RWPE2 (cell line): ENCODE results near the gene CUL7.
"Not testable (repeated sequence)": the region's sequence is repeated elsewhere in the genome, so short reads cannot be mapped to it uniquely, and the experiment has no call there.

ENCODE experiments used
- ATAC-seq: fragments of 200-7000 bp; cut with Tn5 transposase; 3 replicates; pipeline ENCODE4 v1.9.1; 2021; ENCODE audit warnings: low read depth
- DNase-seq: peaks from one replicate; pipeline ENCODE4 v3.0.0-alpha.2; 2020; ENCODE audit warnings: low spot score
- H3K27ac ChIP-seq: fragments of 450-650 bp; 2 replicates; pipeline ENCODE4 v1.5.1; 2017; ENCODE audit warnings: mild to moderate bottlenecking; ENCODE audit not compliant: poor library complexity, severe bottlenecking
- H3K27me3 ChIP-seq: fragments of 250-450 bp; sonication (Bioruptor Pico); 2 replicates; pipeline ENCODE4 v1.5.1; 2021; ENCODE audit warnings: mild to moderate bottlenecking, moderate library complexity; ENCODE audit not compliant: insufficient read depth, poor library complexity, severe bottlenecking
- H3K36me3 ChIP-seq: fragments of 250-450 bp; sonication (Bioruptor Pico); 2 replicates; pipeline ENCODE4 v1.5.1; 2020; ENCODE audit warnings: low read depth, mild to moderate bottlenecking, moderate library complexity
- H3K4me1 ChIP-seq: fragments of 250-450 bp; sonication (Bioruptor Pico); 2 replicates; pipeline ENCODE4 v1.5.1; 2021; ENCODE audit warnings: mild to moderate bottlenecking, moderate library complexity; ENCODE audit not compliant: insufficient read depth, poor library complexity, severe bottlenecking
- H3K4me3 ChIP-seq: fragments of 250-450 bp; sonication (Bioruptor Pico); 2 replicates; pipeline ENCODE4 v1.5.1; 2021; ENCODE audit warnings: mild to moderate bottlenecking, moderate library complexity; ENCODE audit not compliant: severe bottlenecking
- H3K9me3 ChIP-seq: fragments of 250-450 bp; sonication (Bioruptor Pico); 2 replicates; pipeline ENCODE4 v1.5.1; 2021; ENCODE audit warnings: mild to moderate bottlenecking, moderate library complexity; ENCODE audit not compliant: severe bottlenecking
- TF ChIP-seq, protein P1 (sequence below): fragments of 450-650 bp; IDR thresholded peaks from one replicate; pipeline ENCODE4 v1.5.1; 2017; ENCODE audit warnings: mild to moderate bottlenecking, moderate library complexity; ENCODE audit not compliant: poor library complexity, severe bottlenecking

Gene CUL7

DNA sequence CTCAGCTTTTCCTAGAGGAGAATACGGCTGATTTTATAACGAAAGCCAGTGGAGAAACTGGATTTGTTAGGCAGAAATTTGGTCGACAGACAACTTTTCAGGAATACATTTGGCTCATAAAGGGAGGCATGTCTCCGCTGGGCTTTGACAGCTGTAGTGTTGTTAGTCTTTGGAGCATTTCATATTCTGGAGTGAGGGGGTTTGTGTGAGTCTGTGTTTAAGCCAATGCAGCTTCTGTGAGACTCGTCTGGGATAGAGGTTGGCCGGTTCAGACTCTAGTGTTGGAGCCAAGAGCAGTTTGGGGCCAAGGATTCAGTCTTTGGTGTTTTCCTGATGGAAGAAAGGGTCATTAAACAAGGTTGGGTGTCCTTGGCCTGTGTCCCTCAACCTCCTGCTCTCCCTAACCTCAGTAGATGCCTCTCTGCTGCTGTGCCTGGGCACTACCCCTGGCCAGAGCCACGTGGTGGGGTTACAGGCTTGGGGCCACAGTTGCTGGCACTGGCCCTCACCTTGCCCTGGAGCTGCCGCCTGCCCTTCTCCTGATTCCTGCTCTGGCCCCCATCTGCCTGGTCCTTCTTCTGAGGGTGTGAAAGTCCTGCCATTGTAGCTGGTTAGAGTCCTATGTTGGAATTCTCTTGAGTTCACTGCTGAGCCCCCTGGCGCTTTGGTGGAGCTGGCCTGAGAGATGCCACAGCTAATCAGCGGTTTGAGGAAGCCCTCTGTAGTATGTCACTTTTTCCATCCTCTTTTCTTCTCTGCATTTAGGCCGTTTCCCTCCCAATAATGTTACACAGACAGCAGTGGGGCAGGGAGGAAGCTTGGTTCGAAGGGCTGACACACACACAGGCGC, 29.4 kb upstream of the CUL7 start:
- ATAC-seq (no peak), DNase-seq (no peak)
- Histone ChIP-seq H3K27me3 (no peaks in the 10 kb centered on the region), H3K27ac (no peak overlapping the region), H3K36me3 (no peaks in the 10 kb centered on the region), H3K4me3 (no peak overlapping the region), H3K4me1 (peaks cover 3% of the 10 kb centered on the region), H3K9me3 (no peaks in the 10 kb centered on the region)
- TF ChIP-seq, protein P1, sequence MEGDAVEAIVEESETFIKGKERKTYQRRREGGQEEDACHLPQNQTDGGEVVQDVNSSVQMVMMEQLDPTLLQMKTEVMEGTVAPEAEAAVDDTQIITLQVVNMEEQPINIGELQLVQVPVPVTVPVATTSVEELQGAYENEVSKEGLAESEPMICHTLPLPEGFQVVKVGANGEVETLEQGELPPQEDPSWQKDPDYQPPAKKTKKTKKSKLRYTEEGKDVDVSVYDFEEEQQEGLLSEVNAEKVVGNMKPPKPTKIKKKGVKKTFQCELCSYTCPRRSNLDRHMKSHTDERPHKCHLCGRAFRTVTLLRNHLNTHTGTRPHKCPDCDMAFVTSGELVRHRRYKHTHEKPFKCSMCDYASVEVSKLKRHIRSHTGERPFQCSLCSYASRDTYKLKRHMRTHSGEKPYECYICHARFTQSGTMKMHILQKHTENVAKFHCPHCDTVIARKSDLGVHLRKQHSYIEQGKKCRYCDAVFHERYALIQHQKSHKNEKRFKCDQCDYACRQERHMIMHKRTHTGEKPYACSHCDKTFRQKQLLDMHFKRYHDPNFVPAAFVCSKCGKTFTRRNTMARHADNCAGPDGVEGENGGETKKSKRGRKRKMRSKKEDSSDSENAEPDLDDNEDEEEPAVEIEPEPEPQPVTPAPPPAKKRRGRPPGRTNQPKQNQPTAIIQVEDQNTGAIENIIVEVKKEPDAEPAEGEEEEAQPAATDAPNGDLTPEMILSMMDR, result no peak

DNA sequence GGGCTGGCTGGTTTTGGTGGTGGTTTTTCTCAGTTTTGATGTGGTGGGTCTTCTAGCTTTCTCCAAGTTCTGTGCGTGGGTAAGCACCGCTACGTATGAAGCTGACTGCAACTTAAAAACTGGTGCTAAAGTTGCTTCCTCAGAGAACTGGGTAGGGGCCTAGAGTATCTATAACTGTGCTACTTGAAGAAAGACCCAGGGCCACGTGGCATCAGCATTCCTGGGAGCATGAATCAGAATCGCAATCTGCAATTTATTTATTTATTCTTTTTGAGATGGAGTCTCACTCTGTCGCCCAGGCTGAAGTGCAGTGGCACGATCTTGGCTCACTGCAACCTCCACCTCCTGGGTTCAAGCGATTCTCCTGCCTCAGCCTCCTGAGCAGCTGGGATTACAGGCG, 28.3 kb upstream of the CUL7 start:
- not testable (repeated sequence) for DNase-seq, H3K4me3 ChIP-seq, H3K36me3 ChIP-seq, H3K27ac ChIP-seq, H3K27me3 ChIP-seq, H3K9me3 ChIP-seq
- peak; percentile 37; the same call in 1 of the 3 replicates for ATAC-seq
- H3K4me1 ChIP-seq, result peaks cover 11% of the 10 kb centered on the region

- Histone ChIP-seq H3K27me3 (no peaks in the 10 kb centered on the region), H3K27ac (no peak overlapping the region), H3K9me3 (no peaks in the 10 kb centered on the region), H3K36me3 (no peaks in the 10 kb centered on the region), H3K4me1 (peaks cover 11% of the 10 kb centered on the region), H3K4me3 (no peak overlapping the region)
- no peak for DNase-seq
- TF ChIP-seq, protein P1, result no peak
- ATAC-seq, result no peak
Observed at GRCh38 chr6:43081043-43081442, 27.4 kb upstream of the CUL7 start.

DNA sequence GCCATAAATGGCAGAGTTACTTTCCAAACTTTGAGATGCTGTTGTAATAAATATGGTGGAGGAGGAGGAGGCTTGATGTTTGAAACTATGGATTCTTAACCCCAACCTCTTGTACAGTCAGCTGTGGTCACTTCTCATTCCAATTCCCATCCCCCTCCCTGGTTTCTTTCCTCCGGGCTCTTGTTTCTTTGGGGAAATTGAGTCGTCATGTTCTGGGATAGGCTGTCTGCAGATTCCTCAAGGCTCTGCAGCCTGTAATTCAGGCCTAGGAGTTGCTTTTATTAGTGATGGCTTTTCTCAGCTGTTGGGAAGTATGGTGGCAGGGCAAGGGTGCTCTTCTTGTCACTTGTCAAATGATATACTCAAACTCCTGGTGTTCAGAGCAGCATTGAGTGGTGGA, 25.0 kb upstream of the CUL7 start:
- ATAC-seq (no peak), DNase-seq (no peak)
- no peak overlapping the region for H3K4me3 ChIP-seq
- H3K36me3 ChIP-seq, result no peaks in the 10 kb centered on the region
- H3K4me1 ChIP-seq, result peaks cover 11% of the 10 kb centered on the region
- H3K27ac ChIP-seq, result no peak overlapping the region
- no peaks in the 10 kb centered on the region for H3K27me3 ChIP-seq
- TF ChIP-seq, protein P1, result no peak
- H3K9me3 ChIP-seq, result no peaks in the 10 kb centered on the region

- Histone ChIP-seq H3K4me1 (peaks cover 11% of the 10 kb centered on the region), H3K27me3 (no peaks in the 10 kb centered on the region), H3K27ac (peak overlapping the region; percentile 57), H3K4me3 (no peak overlapping the region), H3K9me3 (no peaks in the 10 kb centered on the region), H3K36me3 (no peaks in the 10 kb centered on the region)
- no peak for DNase-seq
- TF ChIP-seq, protein P1, result no peak
- no peak for ATAC-seq
Observed at GRCh38 chr6:43077981-43078511, 24.4 kb upstream of the CUL7 start.
